ENCODE data around the gene FSTL4.

FSTL4 gene

GRCh38 chr5:133364936-133365707 is 247.2 kb downstream of the FSTL4 start:
- DNase-seq (ENCODE audit: low read depth): no peak

- no peak for DNase-seq (ENCODE audit: low read depth)
These were observed 248.3 kb downstream of the FSTL4 start for GRCh38 chr5:133363807-133364587.

- DNase-seq (ENCODE audit: low read depth): no peak
These were observed 249.9 kb downstream of the FSTL4 start for GRCh38 chr5:133362438-133362837.

- DNase-seq (ENCODE audit: low read depth): no peak
These were observed 250.4 kb downstream of the FSTL4 start for GRCh38 chr5:133361922-133362321.

- DNase-seq (ENCODE audit: low read depth): no peak
These were observed 251.5 kb downstream of the FSTL4 start for GRCh38 chr5:133360693-133361472.

GRCh38 chr5:133359861-133360260 is 252.5 kb downstream of the FSTL4 start:
- DNase-seq (ENCODE audit: low read depth): no peak

GRCh38 chr5:133358271-133358670 is 254.1 kb downstream of the FSTL4 start:
- no peak for DNase-seq (ENCODE audit: low read depth)

GRCh38 chr5:133357758-133358157 is 254.6 kb downstream of the FSTL4 start:
- no peak for DNase-seq (ENCODE audit: low read depth)

- no peak for DNase-seq (ENCODE audit: low read depth)
These were observed 255.3 kb downstream of the FSTL4 start for GRCh38 chr5:133356984-133357421.

- no peak for DNase-seq (ENCODE audit: low read depth)
These were observed 255.9 kb downstream of the FSTL4 start for GRCh38 chr5:133356396-133356983.

- DNase-seq (ENCODE audit: low read depth): no peak
These were observed 257.8 kb downstream of the FSTL4 start for GRCh38 chr5:133354323-133355185.

- DNase-seq (ENCODE audit: low read depth): no peak
These were observed 258.6 kb downstream of the FSTL4 start for GRCh38 chr5:133353741-133354140.

- no peak for DNase-seq (ENCODE audit: low read depth)
These were observed 263.9 kb downstream of the FSTL4 start for GRCh38 chr5:133348406-133348805.

- no peak for DNase-seq (ENCODE audit: low read depth)
These were observed 265.3 kb downstream of the FSTL4 start for GRCh38 chr5:133347039-133347438.

GRCh38 chr5:133344266-133344665 is 268.1 kb downstream of the FSTL4 start:
- DNase-seq (ENCODE audit: low read depth): no peak

- no peak for DNase-seq (ENCODE audit: low read depth)
These were observed 269.1 kb downstream of the FSTL4 start for GRCh38 chr5:133343196-133343595.

- no peak for DNase-seq (ENCODE audit: low read depth)
These were observed 270.2 kb downstream of the FSTL4 start for GRCh38 chr5:133341915-133342710.

GRCh38 chr5:133341296-133341695 is 271.0 kb downstream of the FSTL4 start:
- no peak for DNase-seq (ENCODE audit: low read depth)

- DNase-seq (ENCODE audit: low read depth): no peak
These were observed 271.5 kb downstream of the FSTL4 start for GRCh38 chr5:133340822-133341221.

- DNase-seq (ENCODE audit: low read depth): no peak
These were observed 272.2 kb downstream of the FSTL4 start for GRCh38 chr5:133340002-133340755.

Data from activated T-helper 1 cell treated with Interleukin-2 at 50 U/mL for 16 hours (primary cell).